Hippocampal formation (tissue), 2 donors: Measurements from ENCODE around the gene CAMTA1.

Experiments used
- DNase-seq, 2 donors: peaks; one replicate each; lab custom pipeline; 2025; lab: John Stamatoyannopoulos, UW

CAMTA1 gene

GRCh38 chr1:7253988-7254587 is 468.8 kb downstream of the CAMTA1 start:
- no peak for DNase-seq

DNA sequence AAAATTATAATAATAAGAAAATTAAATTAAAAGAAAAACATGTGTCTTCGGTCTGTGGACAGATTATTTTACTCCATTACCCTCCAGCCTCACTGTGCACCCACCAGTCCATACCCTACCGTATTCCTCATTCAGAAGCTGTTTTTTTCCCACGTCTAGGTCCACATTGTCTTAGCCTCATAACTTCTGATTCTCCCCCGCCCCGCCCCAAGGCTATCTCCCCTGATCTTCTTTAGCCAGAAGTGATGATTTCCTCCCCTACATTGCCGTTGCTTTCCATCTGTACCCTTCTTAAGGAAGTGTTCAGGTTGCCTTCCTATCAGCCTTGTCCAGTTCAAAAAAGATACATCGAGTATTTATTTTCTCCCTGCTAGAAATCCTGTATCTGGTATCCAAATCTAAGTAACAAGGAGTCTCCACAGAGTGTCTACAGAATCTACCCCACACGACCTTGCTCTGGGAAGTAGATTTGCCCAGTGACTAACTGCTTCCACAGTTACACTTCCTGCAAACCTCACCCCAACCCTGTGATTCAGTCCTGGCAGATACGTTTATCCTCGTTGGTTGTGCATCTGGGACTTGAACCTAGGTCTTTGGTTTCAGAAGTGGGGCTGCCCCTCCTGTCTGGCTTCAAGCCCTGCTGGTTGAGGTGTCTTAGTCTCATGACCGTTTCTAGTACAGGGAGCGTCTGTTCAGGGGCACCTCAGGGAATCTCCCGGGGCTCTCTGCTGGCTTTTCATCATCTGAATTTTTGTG is 470.2 kb downstream of the CAMTA1 start:
- DNase-seq: no peak

DNA sequence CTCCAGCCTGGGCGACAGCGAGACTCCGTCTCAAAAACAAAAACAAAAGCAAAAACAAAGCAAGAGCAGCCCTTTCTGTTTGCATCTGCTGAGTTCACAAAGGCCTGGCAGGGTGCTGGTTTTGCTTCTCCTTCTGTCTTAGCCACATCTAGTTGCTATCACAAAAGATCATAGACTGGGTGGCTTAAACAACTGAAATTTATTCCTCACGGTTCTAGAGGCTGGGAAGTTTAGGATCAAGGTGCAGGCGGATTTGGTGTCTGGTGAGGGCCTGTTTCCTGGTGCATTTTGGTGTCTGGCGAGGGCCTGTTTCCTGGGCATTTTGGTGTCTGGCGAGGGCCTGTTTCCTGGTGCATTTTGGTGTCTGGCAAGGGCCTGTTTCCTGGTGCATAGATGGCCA is 471.3 kb downstream of the CAMTA1 start:
- DNase-seq: no peak

GRCh38 chr1:7257225-7257624 is 472.0 kb downstream of the CAMTA1 start:
- DNase-seq: no peak

DNA sequence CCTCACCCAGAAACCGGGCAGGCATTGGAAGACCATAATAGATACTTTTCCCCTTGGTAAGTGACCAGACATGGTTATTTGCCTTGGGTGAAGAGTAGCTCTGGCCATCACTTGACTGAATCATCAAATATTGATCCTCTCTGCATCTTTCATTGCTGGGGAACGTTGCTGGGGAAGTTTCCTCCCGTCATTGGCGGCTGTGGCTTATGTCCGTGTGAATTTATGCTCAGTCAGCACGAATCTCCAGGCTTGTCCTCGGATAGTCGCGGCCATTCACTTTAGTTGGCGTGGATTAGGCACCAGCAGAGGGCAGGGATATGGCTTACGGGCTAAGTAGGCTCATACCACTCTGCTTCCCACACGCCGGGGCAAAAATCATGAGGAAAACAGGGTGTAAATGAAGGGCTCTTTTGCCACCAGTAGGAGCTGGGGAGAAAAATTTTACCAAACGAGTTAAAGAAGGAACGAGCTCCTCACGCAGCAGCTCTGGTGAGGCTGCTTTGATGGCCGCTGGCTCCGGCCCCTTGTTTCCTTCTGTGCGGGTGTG is 473.4 kb downstream of the CAMTA1 start:
- DNase-seq: no peak

GRCh38 chr1:7259955-7260354 is 474.7 kb downstream of the CAMTA1 start:
- no peak for DNase-seq

GRCh38 chr1:7261490-7261889 is 476.2 kb downstream of the CAMTA1 start:
- no peak for DNase-seq

DNA sequence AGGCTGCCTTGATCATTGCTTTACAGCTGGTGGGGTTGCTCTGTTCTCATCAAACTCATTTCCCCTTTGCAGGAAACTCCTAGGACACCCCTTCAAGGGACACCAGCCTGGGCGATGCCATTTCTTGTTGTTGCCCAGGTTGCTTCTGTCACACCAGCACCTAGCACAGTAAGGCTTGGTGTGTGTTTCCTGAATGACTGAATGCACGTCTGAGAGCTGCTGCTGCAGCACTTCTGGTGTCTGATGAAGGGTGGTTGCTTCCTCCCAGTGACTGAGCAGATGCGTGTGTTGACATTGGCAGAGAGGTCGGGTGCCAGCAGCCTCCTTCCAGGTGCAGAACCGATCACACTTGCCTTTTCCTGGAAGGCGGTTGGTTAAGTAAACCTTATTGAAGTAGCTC is 477.4 kb downstream of the CAMTA1 start:
- no peak for DNase-seq

- DNase-seq: no peak
These were observed 478.0 kb downstream of the CAMTA1 start for GRCh38 chr1:7263021-7263960.

DNA sequence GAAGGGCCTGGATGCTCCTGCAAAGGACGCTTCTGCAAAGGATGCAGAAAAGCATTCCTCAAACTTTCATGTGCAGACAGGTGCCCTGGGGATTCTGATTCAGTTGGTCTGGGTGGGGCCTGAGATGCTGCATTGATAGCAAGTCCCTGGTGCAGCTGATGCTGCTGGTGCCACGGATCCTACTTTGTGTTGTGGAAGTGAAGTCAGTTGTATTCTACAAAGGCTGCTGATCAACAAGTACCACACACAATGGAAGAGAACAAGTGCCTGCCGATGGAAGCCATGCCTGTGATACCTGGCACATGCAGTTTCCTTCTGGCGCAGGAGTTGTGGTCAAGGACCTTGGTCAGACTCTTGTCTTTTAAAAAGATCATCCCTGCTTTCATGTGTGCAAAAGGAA is 478.8 kb downstream of the CAMTA1 start:
- DNase-seq: no peak

GRCh38 chr1:7265771-7266371 is 480.6 kb downstream of the CAMTA1 start:
- no peak for DNase-seq

DNA sequence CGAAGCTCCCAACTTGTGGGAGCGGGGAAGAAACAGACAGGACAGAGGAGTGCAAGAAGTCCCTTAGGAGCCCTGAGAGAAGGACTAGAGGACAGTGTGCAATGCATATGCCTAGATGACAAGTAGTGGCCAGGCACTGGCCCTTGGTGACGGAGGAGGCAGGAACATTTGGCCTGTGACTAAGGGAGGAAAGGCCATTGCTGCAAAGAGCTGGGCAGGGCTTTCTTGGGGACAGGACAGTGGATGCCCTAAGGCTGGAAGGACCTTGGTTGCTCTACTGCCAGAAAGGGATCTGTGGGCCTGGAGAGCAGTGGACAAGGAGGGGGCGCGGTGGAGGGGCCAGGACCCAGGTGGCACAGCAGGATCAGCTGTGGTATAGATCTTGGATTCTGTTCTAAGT is 481.3 kb downstream of the CAMTA1 start:
- no peak for DNase-seq

- DNase-seq: no peak
These were observed 482.2 kb downstream of the CAMTA1 start for GRCh38 chr1:7267493-7267892.

DNA sequence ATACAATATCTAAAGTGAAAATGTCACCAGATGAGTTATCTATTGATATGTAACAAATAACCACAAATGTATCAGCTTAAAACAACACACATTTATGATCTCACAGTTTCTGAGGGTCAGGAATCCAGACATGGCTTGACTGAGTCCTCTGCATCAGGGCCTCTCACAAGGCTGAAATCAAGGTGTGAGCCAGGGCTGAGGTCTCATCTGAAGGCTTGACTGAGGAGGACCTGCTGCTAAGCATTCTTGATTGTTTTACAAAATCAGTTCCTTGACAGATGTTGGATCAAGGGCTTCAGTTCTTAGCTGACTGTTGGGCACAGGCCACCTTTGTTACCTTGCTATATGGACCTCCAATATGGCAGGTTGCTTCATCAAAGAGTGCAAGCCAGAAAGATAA is 483.7 kb downstream of the CAMTA1 start:
- no peak for DNase-seq

DNA sequence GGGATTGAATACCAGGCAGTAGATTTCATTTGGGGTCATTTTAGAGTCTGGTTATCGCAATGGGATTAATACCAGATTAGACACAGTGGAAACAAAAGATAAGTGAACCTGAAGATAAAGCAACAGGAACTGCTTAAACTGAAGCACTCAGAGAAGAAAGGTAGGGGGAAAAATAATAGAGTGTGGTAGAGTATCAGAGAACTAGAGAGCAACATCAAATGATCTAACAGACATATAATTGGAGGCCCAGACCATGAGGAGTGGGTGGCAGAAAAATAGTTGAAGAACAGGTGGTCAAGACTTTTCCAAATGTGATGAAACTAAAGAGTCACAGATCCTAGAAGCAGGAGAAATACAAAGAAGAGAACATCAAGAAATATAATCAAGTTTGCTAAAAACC is 484.3 kb downstream of the CAMTA1 start:
- no peak for DNase-seq

DNA sequence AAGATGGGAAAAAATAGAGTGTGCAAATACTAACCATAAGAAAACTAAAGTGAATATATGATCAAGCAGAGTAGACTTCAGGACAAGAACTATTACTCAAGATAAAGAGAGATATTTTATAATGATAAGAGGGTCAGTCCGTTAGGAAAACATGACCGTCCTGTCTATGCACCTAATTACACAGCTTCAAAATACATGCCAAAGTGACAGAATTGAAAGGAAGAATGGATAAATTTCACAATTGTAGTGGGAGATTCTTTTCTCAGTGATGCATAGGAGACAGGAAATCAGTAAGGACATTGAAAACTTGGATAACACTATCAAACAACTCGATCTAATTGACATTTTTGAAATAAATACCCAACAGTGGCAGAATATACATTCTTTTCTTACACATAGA is 489.0 kb downstream of the CAMTA1 start:
- no peak for DNase-seq

GRCh38 chr1:7278045-7278444 is 492.8 kb downstream of the CAMTA1 start:
- DNase-seq: no peak

GRCh38 chr1:7278827-7279765 is 493.8 kb downstream of the CAMTA1 start:
- DNase-seq: no peak

GRCh38 chr1:7279769-7280168 is 494.5 kb downstream of the CAMTA1 start:
- no peak for DNase-seq

DNA sequence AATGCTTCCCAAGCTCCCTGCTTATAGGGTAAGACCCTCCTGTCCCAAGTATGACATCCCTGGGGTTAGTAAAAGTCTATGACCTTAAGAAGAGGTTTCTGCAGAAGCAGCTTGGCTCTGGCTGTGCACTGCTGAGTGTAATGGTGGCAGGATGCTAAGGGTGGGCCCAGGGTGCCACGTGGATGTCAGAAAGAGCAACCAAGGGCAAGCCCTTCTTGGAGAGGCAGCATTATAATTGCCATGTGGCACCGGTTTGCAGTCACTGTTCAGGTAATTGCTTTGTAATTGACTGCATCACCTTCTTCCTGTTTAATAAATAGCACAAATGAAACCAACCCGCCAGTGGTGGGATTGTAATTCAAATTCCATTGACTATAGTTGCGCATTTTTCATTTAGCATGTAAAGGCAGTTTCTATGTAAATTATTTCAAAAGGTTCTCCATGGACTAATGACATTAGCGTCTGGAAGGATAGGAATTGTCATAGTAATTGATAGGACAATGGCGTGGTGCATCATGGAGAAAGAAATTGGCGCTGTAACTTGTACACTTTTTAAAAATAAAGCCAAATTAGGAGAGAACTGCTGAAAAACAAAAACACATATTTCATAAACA is 495.2 kb downstream of the CAMTA1 start:
- no peak for DNase-seq
